ENCODE results near the gene RASSF3.

RASSF3 gene

DNA sequence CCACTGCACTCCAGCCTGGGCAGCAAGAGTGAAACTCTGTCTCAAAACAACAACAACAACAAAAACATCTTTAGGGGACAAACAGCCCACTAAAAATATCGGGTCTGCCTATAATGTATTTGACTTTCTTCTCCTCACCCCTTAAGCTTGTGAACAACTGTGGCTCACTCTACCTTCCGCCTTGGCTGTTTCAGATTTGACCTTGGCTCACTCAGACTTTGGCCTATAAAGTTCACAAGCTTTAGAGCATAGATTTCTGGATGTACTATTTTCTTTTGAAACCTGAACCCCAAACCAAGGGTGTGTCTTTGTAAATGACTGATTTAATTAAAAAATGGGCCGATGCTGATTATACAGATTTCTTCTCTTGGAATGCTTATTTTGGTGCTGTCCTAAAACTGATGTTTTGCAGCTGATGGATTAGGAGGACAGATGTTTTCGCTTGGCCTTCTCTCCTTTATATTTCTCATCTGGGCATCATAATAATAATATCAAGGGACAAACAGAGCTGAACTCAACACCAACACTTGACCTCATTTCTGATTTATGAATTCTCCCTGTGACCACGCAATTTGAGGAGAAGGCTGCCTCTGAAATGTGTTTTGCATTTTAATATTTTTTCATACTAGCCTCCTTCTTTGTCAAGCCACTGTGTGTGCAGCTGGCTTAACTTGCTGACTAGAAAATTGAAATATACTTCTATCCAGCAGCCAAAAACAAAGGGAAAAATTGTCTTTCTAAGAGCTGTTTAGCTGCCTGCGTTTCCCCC is 40.2 kb upstream of the RASSF3 start:
- no peak overlapping the region for H3K4me3 ChIP-seq (replicated peaks in 1 of 2; ENCODE audit: low read depth in 2 of 2, low read length in 2 of 2)
- TF ChIP-seq, protein P1, sequence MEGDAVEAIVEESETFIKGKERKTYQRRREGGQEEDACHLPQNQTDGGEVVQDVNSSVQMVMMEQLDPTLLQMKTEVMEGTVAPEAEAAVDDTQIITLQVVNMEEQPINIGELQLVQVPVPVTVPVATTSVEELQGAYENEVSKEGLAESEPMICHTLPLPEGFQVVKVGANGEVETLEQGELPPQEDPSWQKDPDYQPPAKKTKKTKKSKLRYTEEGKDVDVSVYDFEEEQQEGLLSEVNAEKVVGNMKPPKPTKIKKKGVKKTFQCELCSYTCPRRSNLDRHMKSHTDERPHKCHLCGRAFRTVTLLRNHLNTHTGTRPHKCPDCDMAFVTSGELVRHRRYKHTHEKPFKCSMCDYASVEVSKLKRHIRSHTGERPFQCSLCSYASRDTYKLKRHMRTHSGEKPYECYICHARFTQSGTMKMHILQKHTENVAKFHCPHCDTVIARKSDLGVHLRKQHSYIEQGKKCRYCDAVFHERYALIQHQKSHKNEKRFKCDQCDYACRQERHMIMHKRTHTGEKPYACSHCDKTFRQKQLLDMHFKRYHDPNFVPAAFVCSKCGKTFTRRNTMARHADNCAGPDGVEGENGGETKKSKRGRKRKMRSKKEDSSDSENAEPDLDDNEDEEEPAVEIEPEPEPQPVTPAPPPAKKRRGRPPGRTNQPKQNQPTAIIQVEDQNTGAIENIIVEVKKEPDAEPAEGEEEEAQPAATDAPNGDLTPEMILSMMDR (IDR thresholded peaks at IDR 0.05; ENCODE audit: low read depth, low read length), result no peak
- DNase-seq (ENCODE audit: low read depth in 2 of 2), result no peak

DNA sequence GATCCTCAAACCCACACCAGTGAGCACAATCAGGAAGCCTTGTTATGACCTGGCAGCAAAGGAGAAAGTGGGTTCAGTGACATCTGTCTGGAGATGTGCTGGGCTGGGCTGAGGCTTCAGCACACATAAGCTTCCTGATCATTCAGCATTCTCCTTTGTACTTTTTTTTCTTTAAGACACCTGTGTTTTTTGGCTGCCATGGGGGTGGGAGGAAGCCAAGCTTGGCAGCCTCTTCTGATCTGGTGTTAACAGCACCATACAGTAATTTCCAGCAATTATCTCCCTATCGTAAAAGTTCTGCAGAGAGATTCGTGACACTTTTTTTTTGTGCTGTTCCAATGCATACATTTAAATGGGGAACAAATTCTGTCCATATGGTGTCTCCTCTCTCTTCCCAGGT is 38.9 kb upstream of the RASSF3 start:
- no peak for DNase-seq (ENCODE audit: low read depth in 2 of 2)
- TF ChIP-seq, protein P1 (IDR thresholded peaks at IDR 0.05; ENCODE audit: low read depth, low read length), result no peak

DNA sequence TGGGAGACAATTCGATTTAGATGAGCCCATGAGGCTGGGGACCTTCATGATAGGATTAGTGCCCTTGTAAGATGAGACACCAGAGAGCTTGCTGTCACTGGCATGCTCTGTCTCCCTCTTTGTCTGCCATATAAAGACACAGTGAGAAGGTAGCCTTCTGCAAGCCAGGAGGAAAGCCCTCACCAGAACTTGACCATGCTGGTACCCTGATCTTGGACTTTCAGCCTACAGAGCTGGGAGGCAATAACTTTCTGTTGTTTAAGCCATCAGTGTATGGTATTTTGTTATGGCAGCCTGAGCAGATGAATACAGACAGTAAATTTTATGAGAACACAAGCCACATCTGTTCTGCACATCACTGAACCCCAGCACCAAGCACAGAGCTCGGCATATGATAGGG is 38.1 kb upstream of the RASSF3 start:
- DNase-seq (ENCODE audit: low read depth in 2 of 2), result no peak
- TF ChIP-seq, protein P1 (IDR thresholded peaks at IDR 0.05; ENCODE audit: low read depth, low read length), result no peak
- no peak overlapping the region for H3K4me3 ChIP-seq (replicated peaks in 1 of 2; ENCODE audit: low read depth in 2 of 2, low read length in 2 of 2)

More for the DNA sequence above, 38.9 kb upstream of the RASSF3 start:
- H3K4me3 ChIP-seq (replicated peaks in 1 of 2; ENCODE audit: low read depth in 2 of 2, low read length in 2 of 2), result no peak overlapping the region

- H3K4me3 ChIP-seq (replicated peaks in 1 of 2; ENCODE audit: low read depth in 2 of 2, low read length in 2 of 2), result no peak overlapping the region
- no peak for DNase-seq (ENCODE audit: low read depth in 2 of 2)
- TF ChIP-seq, protein P1 (IDR thresholded peaks at IDR 0.05; ENCODE audit: low read depth, low read length), result no peak
These were observed 35.5 kb upstream of the RASSF3 start for GRCh38 chr12:64574837-64575236.

GRCh38 chr12:64577046-64577445 is 33.2 kb upstream of the RASSF3 start:
- TF ChIP-seq, protein P1 (IDR thresholded peaks at IDR 0.05; ENCODE audit: low read depth, low read length), result no peak
- H3K4me3 ChIP-seq (replicated peaks in 1 of 2; ENCODE audit: low read depth in 2 of 2, low read length in 2 of 2), result no peak overlapping the region
- DNase-seq (ENCODE audit: low read depth in 2 of 2), result peak in 1 of 2 donors; percentile 15

DNA sequence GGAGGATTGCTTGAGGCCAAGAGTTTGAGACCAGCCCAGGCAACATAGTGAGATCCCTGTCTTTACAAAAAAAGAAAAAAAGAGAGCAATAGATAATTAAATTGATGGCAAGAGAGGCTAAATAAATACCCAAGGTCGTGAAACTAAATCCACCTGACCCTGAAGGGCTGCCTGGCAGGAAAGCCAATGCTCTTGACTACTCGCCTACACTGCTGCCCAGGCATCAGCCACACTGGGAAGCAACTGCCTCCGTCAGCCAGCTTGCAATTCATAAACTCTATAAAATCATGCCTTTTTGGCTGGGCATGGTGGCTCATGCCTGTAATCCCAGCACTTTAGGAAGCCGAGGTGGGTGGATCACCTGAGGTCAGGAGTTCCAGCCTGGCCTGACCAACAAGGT is 31.7 kb upstream of the RASSF3 start:
- DNase-seq (ENCODE audit: low read depth in 2 of 2), result no peak
- H3K4me3 ChIP-seq (replicated peaks in 1 of 2; ENCODE audit: low read depth in 2 of 2, low read length in 2 of 2), result no peak overlapping the region
- TF ChIP-seq, protein P1 (IDR thresholded peaks at IDR 0.05; ENCODE audit: low read depth, low read length), result no peak

DNA sequence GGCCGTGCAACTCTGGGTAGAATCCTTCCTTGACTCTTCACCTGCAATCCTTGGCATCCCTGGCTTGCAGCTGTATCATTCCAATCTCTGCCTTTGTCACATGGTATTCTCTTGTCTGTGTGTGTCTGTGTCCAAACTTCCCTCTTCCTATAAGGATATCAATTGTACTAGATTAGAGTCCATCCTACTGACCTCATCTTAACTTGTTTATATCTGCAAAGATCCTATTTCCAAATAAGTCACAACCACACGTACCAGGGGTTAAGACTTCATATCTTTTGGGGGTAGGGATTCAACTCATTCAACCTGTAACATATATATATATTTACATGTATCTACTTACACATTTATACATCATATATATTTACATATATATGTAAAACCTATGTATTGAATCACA is 29.6 kb upstream of the RASSF3 start:
- no peak overlapping the region for H3K4me3 ChIP-seq (replicated peaks in 1 of 2; ENCODE audit: low read depth in 2 of 2, low read length in 2 of 2)
- TF ChIP-seq, protein P1 (IDR thresholded peaks at IDR 0.05; ENCODE audit: low read depth, low read length), result no peak
- no peak for DNase-seq (ENCODE audit: low read depth in 2 of 2)
